ENCODE data around the gene NKX6-2. TPM values are rescaled to one million over a fixed set of nuclear protein-coding genes. Genes with fewer than 3 reads are reported as not detected.

NKX6-2 gene
- not detected for polyA plus RNA-seq (2013, experiment 1 of 2)
- not detected for polyA plus RNA-seq (2013, experiment 2 of 2)

DNA sequence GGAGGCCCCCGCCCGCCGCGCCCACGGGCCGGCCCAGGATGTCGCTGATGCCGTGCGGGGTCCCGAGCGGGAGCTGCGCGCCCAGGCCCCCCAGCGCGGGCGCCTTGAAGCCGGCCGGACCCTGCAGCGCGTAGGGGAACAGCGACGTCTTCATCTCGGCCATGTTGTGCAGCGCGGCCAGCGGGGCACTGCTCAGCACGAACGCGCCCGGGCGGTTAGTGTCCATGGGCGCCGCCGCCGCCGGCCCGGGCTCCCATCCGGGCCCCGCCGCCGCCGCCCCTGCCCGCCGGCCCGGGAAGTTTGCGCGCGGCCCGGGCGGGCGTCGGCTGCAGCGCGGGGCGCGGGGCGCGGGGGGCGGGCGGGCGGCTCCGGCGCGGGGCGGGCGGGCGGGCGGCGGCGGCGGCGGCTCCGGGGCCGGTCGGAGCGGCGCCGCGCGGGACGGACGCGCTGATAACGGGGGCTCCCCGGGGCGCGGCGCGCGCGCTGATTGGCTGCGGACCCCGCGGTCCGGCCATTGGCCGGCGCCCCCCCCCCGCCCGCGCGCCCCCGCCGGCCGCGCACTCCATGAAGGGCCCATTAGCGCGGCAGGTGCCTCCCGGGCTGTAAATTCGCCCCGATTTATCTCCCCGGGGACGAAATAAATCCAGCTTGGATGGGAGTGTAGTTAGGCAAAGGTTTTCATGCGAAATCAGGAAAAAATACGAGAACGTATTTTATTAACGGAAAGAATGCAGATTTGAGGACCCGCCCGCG is at the start of gene NKX6-2:
TSS of gene NKX6-2 (minus strand) at position 425 of the 753 bp plus-strand sequence. CDS start at position 226, 199 bp downstream.
- Histone ChIP-seq H2AK5ac (ENCODE audit: low read length, severe bottlenecking) (no peak within 1 kb of the TSS), H3K79me1 (replicated peaks; ENCODE audit: low read length, poor library complexity, severe bottlenecking) (no peaks in the 10 kb centered on the region), H2BK12ac (ENCODE audit: low read length in 2 of 2) (no peak within 1 kb of the TSS), H2BK15ac (ENCODE audit: low read depth, poor library complexity, severe bottlenecking) (peak within 1 kb of the TSS; percentile 46), H3K4me3 (ENCODE audit: insufficient read depth in 1 of 2, low read depth in 1 of 2, low read length in 2 of 2) (peak within 1 kb of the TSS in 1 of 2 experiments; percentile 30), H3K4ac (ENCODE audit: low read depth in 1 of 2, low read length in 2 of 2) (no peak within 1 kb of the TSS), H2AFZ (ENCODE audit: low read depth, low read length) (no peak within 1 kb of the TSS), H3K36me3 (ENCODE audit: control insufficient read depth in 1 of 2, insufficient read depth in 2 of 2, low read depth in 1 of 2, low read length in 2 of 2) (peaks cover 16 to 19% of the 10 kb centered on the region in 2 experiments), H3K9me3 (ENCODE audit: control insufficient read depth, low read length) (no peaks in the 10 kb centered on the region), H3K27ac (ENCODE audit: low read length, poor library complexity, severe bottlenecking) (no peak within 1 kb of the TSS), H3K23ac (ENCODE audit: low read length in 2 of 2) (peak within 1 kb of the TSS in 1 of 2 experiments; percentile 60), H4K8ac (ENCODE audit: low read length) (no peak within 1 kb of the TSS), H3K14ac (ENCODE audit: low read length in 2 of 2) (no peak within 1 kb of the TSS), H2BK120ac (ENCODE audit: low read depth, low read length) (no peak within 1 kb of the TSS), H3K4me1 (ENCODE audit: control insufficient read depth, insufficient read depth, low read depth, low read length) (peaks cover 38% of the 10 kb centered on the region), H4K91ac (ENCODE audit: low read length) (no peak within 1 kb of the TSS), H3K27me3 (ENCODE audit: control insufficient read depth in 1 of 2, insufficient read depth in 1 of 2, low read length in 2 of 2) (peaks cover 51 to 68% of the 10 kb centered on the region in 2 experiments), H3K4me2 (ENCODE audit: low read length, poor library complexity, severe bottlenecking) (peak within 1 kb of the TSS; percentile 63), H3K18ac (ENCODE audit: low read depth in 1 of 2, low read length in 2 of 2) (no peak within 1 kb of the TSS), H3K9ac (ENCODE audit: low read length) (no peak within 1 kb of the TSS), H2BK5ac (ENCODE audit: low read depth, low read length, poor library complexity, severe bottlenecking) (no peak within 1 kb of the TSS)
- WGBS = 4% methylated on average over 31 of the region's 119 CpGs
- peak; percentile 13 for DNase-seq

GRCh38 chr10:132834891-132835847 is 49.2 kb upstream of the NKX6-2 start:
- Histone ChIP-seq H3K9me3 (ENCODE audit: control insufficient read depth, low read length) (no peaks in the 10 kb centered on the region), H4K91ac (ENCODE audit: low read length) (no peak overlapping the region), H3K18ac (ENCODE audit: low read depth in 1 of 2, low read length in 2 of 2) (no peak overlapping the region), H3K4me1 (ENCODE audit: control insufficient read depth, insufficient read depth, low read depth, low read length) (peaks cover 10% of the 10 kb centered on the region), H3K36me3 (ENCODE audit: control insufficient read depth in 1 of 2, insufficient read depth in 2 of 2, low read depth in 1 of 2, low read length in 2 of 2) (no peaks in the 10 kb centered on the region), H3K27ac (ENCODE audit: low read length, poor library complexity, severe bottlenecking) (no peak overlapping the region), H2BK5ac (ENCODE audit: low read depth, low read length, poor library complexity, severe bottlenecking) (no peak overlapping the region), H3K14ac (ENCODE audit: low read length in 2 of 2) (no peak overlapping the region), H2AK5ac (ENCODE audit: low read length, severe bottlenecking) (no peak overlapping the region), H3K4me3 (ENCODE audit: insufficient read depth in 1 of 2, low read depth in 1 of 2, low read length in 2 of 2) (no peak overlapping the region), H3K9ac (ENCODE audit: low read length) (no peak overlapping the region), H3K27me3 (ENCODE audit: control insufficient read depth in 1 of 2, insufficient read depth in 1 of 2, low read length in 2 of 2) (peaks cover 19 to 70% of the 10 kb centered on the region in 2 experiments), H3K4me2 (ENCODE audit: low read length, poor library complexity, severe bottlenecking) (no peak overlapping the region), H3K23ac (ENCODE audit: low read length in 2 of 2) (no peak overlapping the region), H4K8ac (ENCODE audit: low read length) (no peak overlapping the region), H3K79me1 (replicated peaks; ENCODE audit: low read length, poor library complexity, severe bottlenecking) (no peaks in the 10 kb centered on the region), H3K4ac (ENCODE audit: low read depth in 1 of 2, low read length in 2 of 2) (no peak overlapping the region), H2BK12ac (ENCODE audit: low read length in 2 of 2) (no peak overlapping the region), H2BK15ac (ENCODE audit: low read depth, poor library complexity, severe bottlenecking) (no peak overlapping the region), H2BK120ac (ENCODE audit: low read depth, low read length) (no peak overlapping the region), H2AFZ (ENCODE audit: low read depth, low read length) (no peak overlapping the region)
- DNase-seq = no peak
- 91% methylated on average over 19 of the region's 25 CpGs for WGBS

GRCh38 chr10:132834311-132834761 is 48.4 kb upstream of the NKX6-2 start:
- H3K14ac ChIP-seq (ENCODE audit: low read length in 2 of 2) = no peak overlapping the region
- no peak overlapping the region for H2BK5ac ChIP-seq (ENCODE audit: low read depth, low read length, poor library complexity, severe bottlenecking)
- no peak overlapping the region for H2AFZ ChIP-seq (ENCODE audit: low read depth, low read length)
- H3K9me3 ChIP-seq (ENCODE audit: control insufficient read depth, low read length) = no peaks in the 10 kb centered on the region
- H4K91ac ChIP-seq (ENCODE audit: low read length) = no peak overlapping the region
- H3K27me3 ChIP-seq (ENCODE audit: control insufficient read depth in 1 of 2, insufficient read depth in 1 of 2, low read length in 2 of 2) = peaks cover 19 to 68% of the 10 kb centered on the region in 2 experiments
- H3K79me1 ChIP-seq (replicated peaks; ENCODE audit: low read length, poor library complexity, severe bottlenecking) = no peaks in the 10 kb centered on the region
- no peak for DNase-seq
- H3K9ac ChIP-seq (ENCODE audit: low read length) = no peak overlapping the region
- H3K4ac ChIP-seq (ENCODE audit: low read depth in 1 of 2, low read length in 2 of 2) = no peak overlapping the region
- 90% methylated on average over 17 of the region's 18 CpGs for WGBS
- no peak overlapping the region for H3K18ac ChIP-seq (ENCODE audit: low read depth in 1 of 2, low read length in 2 of 2)
- H3K27ac ChIP-seq (ENCODE audit: low read length, poor library complexity, severe bottlenecking) = no peak overlapping the region
- H4K8ac ChIP-seq (ENCODE audit: low read length) = no peak overlapping the region
- no peak overlapping the region for H2BK120ac ChIP-seq (ENCODE audit: low read depth, low read length)
- no peak overlapping the region for H2AK5ac ChIP-seq (ENCODE audit: low read length, severe bottlenecking)
- H2BK12ac ChIP-seq (ENCODE audit: low read length in 2 of 2) = no peak overlapping the region
- H3K23ac ChIP-seq (ENCODE audit: low read length in 2 of 2) = no peak overlapping the region
- H3K4me2 ChIP-seq (ENCODE audit: low read length, poor library complexity, severe bottlenecking) = no peak overlapping the region
- no peak overlapping the region for H3K4me3 ChIP-seq (ENCODE audit: insufficient read depth in 1 of 2, low read depth in 1 of 2, low read length in 2 of 2)
- no peaks in the 10 kb centered on the region for H3K36me3 ChIP-seq (ENCODE audit: control insufficient read depth in 1 of 2, insufficient read depth in 2 of 2, low read depth in 1 of 2, low read length in 2 of 2)
- peaks cover 10% of the 10 kb centered on the region for H3K4me1 ChIP-seq (ENCODE audit: control insufficient read depth, insufficient read depth, low read depth, low read length)
- no peak overlapping the region for H2BK15ac ChIP-seq (ENCODE audit: low read depth, poor library complexity, severe bottlenecking)

Measured in mesenchymal stem cell (in vitro differentiated cells and primary cell).